NCI-H2227 (cell line): ENCODE results near the gene FTO.

Experiments used
- DNase-seq: peaks from one replicate; lab custom pipeline; 2025; ENCODE audit not compliant: unreplicated experiment; lab: John Stamatoyannopoulos, UW

Gene FTO

GRCh38 chr16:54069601-54070239, 365.8 kb downstream of the FTO start:
- DNase-seq = no peak

- DNase-seq = no peak
Observed at GRCh38 chr16:54070789-54071343, 366.9 kb downstream of the FTO start.

GRCh38 chr16:54071514-54071913, 367.6 kb downstream of the FTO start:
- DNase-seq = no peak

- DNase-seq = peak; percentile 17
Observed at GRCh38 chr16:54072237-54072636, 368.3 kb downstream of the FTO start.

- no peak for DNase-seq
Observed at GRCh38 chr16:54073356-54073755, 369.4 kb downstream of the FTO start.

GRCh38 chr16:54075446-54075845, 371.5 kb downstream of the FTO start:
- DNase-seq = no peak

- no peak for DNase-seq
Observed at GRCh38 chr16:54076006-54076504, 372.1 kb downstream of the FTO start.

GRCh38 chr16:54077050-54077821, 373.3 kb downstream of the FTO start:
- no peak for DNase-seq

GRCh38 chr16:54080524-54081008, 376.6 kb downstream of the FTO start:
- no peak for DNase-seq

GRCh38 chr16:54086791-54087190, 382.8 kb downstream of the FTO start:
- no peak for DNase-seq

- no peak for DNase-seq
Observed at GRCh38 chr16:54090602-54091001, 386.6 kb downstream of the FTO start.

GRCh38 chr16:54093281-54093680, 389.3 kb downstream of the FTO start:
- DNase-seq = no peak

GRCh38 chr16:54094641-54095040, 390.7 kb downstream of the FTO start:
- DNase-seq = no peak

- no peak for DNase-seq
Observed at GRCh38 chr16:54096607-54097006, 392.7 kb downstream of the FTO start.

- no peak for DNase-seq
Observed at GRCh38 chr16:54097774-54098173, 393.8 kb downstream of the FTO start.

- DNase-seq = no peak
Observed at GRCh38 chr16:54098247-54098646, 394.3 kb downstream of the FTO start.

- no peak for DNase-seq
Observed at GRCh38 chr16:54099627-54100026, 395.7 kb downstream of the FTO start.

- no peak for DNase-seq
Observed at GRCh38 chr16:54102888-54103866, 399.2 kb downstream of the FTO start.

GRCh38 chr16:54106057-54106456, 402.1 kb downstream of the FTO start:
- no peak for DNase-seq

GRCh38 chr16:54107583-54108202, 403.7 kb downstream of the FTO start:
- no peak for DNase-seq
